SIG-M5 treated with dmso at 0.1 percent for 504 hours (cell line): ENCODE data around the gene PCDHB5.
A peak's percentile ranks its signal among the peaks of the same experiment; 100 is the strongest.
"Not testable (repeated sequence)": the region's sequence is repeated elsewhere in the genome, so short reads cannot be mapped to it uniquely, and the experiment has no call there.

Experiments used
- DNase-seq: peaks from one replicate; lab custom pipeline; 2025; ENCODE audit not compliant: unreplicated experiment; lab: John Stamatoyannopoulos, UW

The PCDHB5 gene

GRCh38 chr5:141135030-141135717 lies at the start of gene PCDHB5:
PCDHB5 (plus strand) TSS chr5:141135206; CDS start chr5:141135435, 229 bp downstream.
- DNase-seq, result no peak

- DNase-seq, result peak; percentile 34
Measured at GRCh38 chr5:141094481-141095262, 40.3 kb upstream of the PCDHB5 start, which contains the start of gene PCDHB2. PCDHB2 (plus strand) TSS chr5:141094615; CDS start chr5:141094791, 176 bp downstream.

GRCh38 chr5:141095263-141095641 lies 39.8 kb upstream of the PCDHB5 start:
- DNase-seq, result no peak

- DNase-seq, result not testable (repeated sequence)
Measured at GRCh38 chr5:141096181-141096580, 38.8 kb upstream of the PCDHB5 start.

DNA sequence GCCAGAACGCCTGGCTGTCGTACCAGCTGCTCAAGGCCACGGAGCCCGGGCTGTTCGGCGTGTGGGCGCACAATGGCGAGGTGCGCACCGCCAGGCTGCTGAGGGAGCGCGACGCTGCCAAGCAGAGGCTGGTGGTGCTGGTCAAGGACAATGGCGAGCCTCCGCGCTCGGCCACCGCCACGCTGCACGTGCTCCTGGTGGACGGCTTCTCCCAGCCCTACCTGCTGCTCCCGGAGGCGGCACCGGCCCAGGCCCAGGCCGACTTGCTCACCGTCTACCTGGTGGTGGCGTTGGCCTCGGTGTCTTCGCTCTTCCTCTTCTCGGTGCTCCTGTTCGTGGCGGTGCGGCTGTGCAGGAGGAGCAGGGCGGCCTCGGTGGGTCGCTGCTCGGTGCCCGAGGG lies 38.4 kb upstream of the PCDHB5 start:
- DNase-seq, result not testable (repeated sequence)

DNA sequence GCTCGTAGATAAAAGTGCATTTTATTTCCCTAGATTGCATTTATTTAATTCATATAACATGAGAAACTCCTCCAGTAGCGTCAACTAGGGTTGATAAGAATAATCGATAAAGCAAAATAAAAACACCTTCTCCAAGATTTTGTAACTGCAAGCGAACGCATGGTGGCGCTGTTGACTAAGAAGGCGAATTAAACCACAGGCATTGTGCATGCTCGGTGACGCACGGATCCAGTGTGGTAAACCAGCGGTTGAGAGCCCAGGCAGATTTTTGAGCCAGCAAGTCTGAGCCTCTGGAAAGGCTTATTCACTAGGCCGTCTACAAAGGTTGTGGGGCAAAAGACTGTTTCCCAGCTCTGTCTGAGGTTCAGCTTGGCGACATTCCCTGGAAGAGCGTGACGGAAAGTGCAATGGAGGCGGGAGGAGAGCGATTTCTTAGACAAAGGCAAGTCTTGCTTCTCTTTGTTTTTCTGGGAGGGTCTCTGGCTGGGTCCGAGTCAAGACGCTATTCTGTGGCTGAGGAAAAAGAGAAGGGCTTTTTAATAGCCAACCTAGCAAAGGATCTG lies 34.7 kb upstream of the PCDHB5 start, which contains the start of gene PCDHB3:
Gene PCDHB3, plus strand, starts transcription at position 231 of the 563 bp plus-strand sequence. Its CDS starts 177 bp downstream, at position 408.
- peak; percentile 7 for DNase-seq

GRCh38 chr5:141101059-141101458 lies 33.9 kb upstream of the PCDHB5 start:
- DNase-seq, result no peak

- DNase-seq, result not testable (repeated sequence)
Measured at GRCh38 chr5:141102070-141102469, 32.9 kb upstream of the PCDHB5 start.

GRCh38 chr5:141102471-141102870 lies 32.5 kb upstream of the PCDHB5 start:
- not testable (repeated sequence) for DNase-seq

DNA sequence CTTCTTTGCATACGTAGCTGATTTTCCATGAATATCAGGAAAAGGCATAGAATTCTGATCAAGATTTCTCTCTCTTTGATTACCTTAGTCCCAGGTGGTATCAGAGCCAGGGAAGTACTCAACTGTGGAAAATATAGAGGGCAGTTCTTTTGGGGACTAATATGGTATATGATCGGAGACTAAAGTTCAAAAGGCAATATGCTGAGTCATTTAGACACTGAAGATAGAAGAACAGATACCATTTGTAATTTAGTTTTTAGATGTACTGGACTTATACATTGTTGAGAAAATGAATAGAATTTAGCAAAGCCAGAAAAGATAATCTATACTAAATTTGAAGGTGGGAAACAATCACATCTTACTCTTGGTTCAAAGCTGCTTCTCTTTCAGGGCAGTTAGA lies 29.7 kb upstream of the PCDHB5 start:
- DNase-seq, result no peak

DNA sequence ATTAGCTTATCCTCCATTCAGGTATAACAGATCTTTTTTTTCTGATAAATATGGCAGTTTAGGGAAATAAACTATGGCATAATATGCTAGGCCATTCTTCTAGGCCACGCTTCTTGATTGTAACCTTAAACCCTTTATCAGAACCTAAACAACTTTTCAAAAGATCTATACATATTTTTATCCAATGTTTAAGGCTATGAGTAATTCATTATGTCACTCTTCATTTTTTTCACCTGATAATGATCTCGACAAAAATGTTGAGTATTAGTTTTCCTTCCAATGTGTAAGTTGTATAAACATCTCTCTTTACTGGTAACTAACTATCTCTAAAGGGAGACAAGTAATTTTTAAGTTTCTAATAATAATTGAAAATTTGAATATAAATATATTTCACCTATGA lies 15.8 kb upstream of the PCDHB5 start:
- no peak for DNase-seq

- no peak for DNase-seq
Measured at GRCh38 chr5:141121563-141121962, 13.4 kb upstream of the PCDHB5 start, which contains the start of gene PCDHB4. PCDHB4 (plus strand) TSS chr5:141121818; CDS start chr5:141121999, 181 bp downstream.

DNA sequence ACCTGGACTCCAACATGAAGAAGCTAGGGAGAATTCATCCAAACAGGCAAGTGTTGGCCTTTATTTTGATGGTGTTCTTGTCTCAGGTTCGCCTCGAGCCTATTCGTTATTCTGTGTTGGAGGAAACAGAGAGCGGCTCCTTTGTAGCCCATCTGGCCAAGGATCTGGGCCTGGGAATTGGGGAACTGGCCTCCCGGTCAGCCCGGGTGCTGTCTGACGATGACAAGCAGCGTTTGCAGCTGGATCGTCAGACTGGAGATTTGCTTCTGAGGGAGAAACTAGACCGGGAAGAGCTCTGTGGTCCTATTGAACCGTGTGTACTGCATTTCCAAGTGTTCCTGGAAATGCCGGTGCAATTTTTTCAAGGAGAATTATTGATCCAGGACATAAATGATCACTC lies 13.0 kb upstream of the PCDHB5 start:
- DNase-seq, result no peak

- DNase-seq, result not testable (repeated sequence)
Measured at GRCh38 chr5:141123396-141124135, 11.4 kb upstream of the PCDHB5 start.

GRCh38 chr5:141127305-141127704 lies 7.7 kb upstream of the PCDHB5 start:
- no peak for DNase-seq

DNA sequence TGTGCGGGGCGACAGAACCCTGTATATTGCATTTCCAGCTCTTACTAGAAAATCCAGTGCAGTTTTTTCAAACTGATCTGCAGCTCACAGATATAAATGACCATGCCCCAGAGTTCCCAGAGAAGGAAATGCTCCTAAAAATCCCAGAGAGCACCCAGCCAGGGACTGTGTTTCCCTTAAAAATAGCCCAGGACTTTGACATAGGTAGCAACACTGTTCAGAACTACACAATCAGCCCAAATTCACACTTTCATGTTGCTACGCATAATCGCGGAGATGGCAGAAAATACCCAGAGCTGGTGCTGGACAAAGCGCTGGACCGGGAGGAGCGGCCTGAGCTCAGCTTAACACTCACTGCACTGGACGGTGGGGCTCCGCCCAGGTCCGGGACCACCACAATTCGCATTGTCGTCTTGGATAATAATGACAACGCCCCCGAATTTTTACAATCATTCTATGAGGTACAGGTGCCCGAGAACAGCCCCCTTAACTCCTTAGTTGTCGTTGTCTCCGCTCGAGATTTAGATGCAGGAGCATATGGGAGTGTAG lies 786 bp downstream of the PCDHB5 start:
- no peak for DNase-seq

DNA sequence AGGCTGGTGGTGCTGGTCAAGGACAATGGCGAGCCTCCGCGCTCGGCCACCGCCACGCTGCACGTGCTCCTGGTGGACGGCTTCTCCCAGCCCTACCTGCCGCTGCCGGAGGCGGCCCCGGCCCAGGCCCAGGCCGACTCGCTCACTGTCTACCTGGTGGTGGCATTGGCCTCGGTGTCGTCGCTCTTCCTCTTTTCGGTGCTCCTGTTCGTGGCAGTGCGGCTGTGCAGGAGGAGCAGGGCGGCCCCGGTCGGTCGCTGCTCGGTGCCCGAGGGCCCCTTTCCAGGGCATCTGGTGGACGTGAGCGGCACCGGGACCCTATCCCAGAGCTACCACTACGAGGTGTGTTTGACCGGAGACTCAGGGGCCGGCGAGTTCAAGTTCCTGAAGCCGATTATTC lies 2.3 kb downstream of the PCDHB5 start:
- DNase-seq, result not testable (repeated sequence)

DNA sequence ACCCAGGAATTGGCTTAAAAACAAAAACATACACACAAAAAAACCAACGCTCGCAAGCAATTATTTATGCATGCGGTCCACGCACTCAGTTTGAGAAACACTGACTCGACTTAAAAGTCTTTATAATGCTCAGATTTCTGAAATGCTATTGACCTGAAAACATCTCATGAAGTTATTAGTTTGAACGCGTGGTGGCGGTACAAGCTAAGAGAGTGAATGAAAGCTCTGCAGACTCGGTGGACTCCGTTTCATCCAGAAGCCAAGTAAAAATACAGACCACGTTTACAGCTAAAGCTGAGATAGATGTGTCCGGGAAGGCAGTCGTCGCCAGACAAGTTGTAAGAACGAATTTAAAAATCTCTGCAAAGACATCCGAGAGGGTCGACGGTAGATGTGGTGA lies 14.8 kb downstream of the PCDHB5 start, which contains the start of gene PCDHB6:
Gene PCDHB6, plus strand, starts transcription at position 246 of the 400 bp plus-strand sequence. CDS start 201 bp downstream, outside the sequence.
- DNase-seq, result no peak

GRCh38 chr5:141150224-141150992 lies 15.4 kb downstream of the PCDHB5 start:
- no peak for DNase-seq

DNA sequence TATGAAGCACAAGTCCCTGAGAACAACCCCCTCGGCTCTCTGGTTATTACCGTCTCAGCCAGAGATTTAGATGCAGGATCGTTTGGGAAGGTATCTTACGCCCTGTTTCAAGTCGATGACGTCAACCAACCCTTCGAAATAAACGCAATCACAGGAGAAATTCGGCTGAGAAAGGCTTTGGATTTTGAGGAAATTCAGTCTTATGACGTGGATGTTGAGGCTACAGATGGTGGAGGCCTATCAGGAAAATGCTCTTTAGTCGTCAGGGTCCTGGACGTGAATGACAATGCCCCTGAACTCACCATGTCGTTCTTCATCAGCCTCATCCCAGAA lies 16.0 kb downstream of the PCDHB5 start:
- no peak for DNase-seq
